HEK293 (cell line): ENCODE results near the gene PRKCA.

Experiments
- CTCF ChIP-seq: fragments of 450-650 bp; formaldehyde crosslinking; IDR thresholded peaks from 2 replicates; pipeline ENCODE4 v1.5.1; 2016; ENCODE audit warnings: missing biosample characterization, missing genetic modification characterization
- GFI1B ChIP-seq: fragments of 450-650 bp; formaldehyde crosslinking; IDR thresholded peaks from 2 replicates; pipeline ENCODE4 v1.5.1; 2016; ENCODE audit warnings: missing biosample characterization, missing genetic modification characterization
- KLF10 ChIP-seq: fragments of 450-650 bp; IDR thresholded peaks from 2 replicates; pipeline ENCODE4 v1.5.1; 2018; ENCODE audit warnings: missing biosample characterization, mild to moderate bottlenecking, missing genetic modification characterization
- PRDM2 ChIP-seq: fragments of 450-650 bp; formaldehyde crosslinking; IDR thresholded peaks from 2 replicates; pipeline ENCODE4 v1.5.1; 2016; ENCODE audit warnings: missing biosample characterization, missing genetic modification characterization, borderline replicate concordance
- TCF7L2 ChIP-seq: IDR thresholded peaks from 2 replicates; pipeline ENCODE4 v1.6.1; 2011; ENCODE audit warnings: low read depth, mild to moderate bottlenecking, inconsistent platforms, low read length, moderate library complexity, borderline replicate concordance
- YY1 ChIP-seq: fragments of 450-650 bp; formaldehyde crosslinking; IDR thresholded peaks from 2 replicates; pipeline ENCODE4 v1.5.1; 2018; ENCODE audit warnings: missing biosample characterization, missing genetic modification characterization
- ZBTB11 ChIP-seq: fragments of 450-650 bp; formaldehyde crosslinking; conservative IDR thresholded peaks from 2 replicates; pipeline ENCODE4 v1.5.1; 2016; ENCODE audit warnings: low read depth, missing biosample characterization, missing genetic modification characterization
- ZNF121 ChIP-seq: fragments of 450-650 bp; formaldehyde crosslinking; IDR thresholded peaks from 2 replicates; pipeline ENCODE4 v1.5.1; 2016; ENCODE audit warnings: missing biosample characterization, missing genetic modification characterization
- ZNF404 ChIP-seq: fragments of 450-650 bp; formaldehyde crosslinking; IDR thresholded peaks from 2 replicates; pipeline ENCODE4 v1.5.1; 2017; ENCODE audit warnings: missing biosample characterization, missing genetic modification characterization
- ZNF501 ChIP-seq: fragments of 450-650 bp; formaldehyde crosslinking; IDR thresholded peaks from 2 replicates; pipeline ENCODE4 v1.5.1; 2016; ENCODE audit warnings: missing biosample characterization, missing genetic modification characterization
- ZNF561 ChIP-seq: fragments of 450-650 bp; IDR thresholded peaks from 2 replicates; pipeline ENCODE4 v1.5.1; 2018; ENCODE audit warnings: missing biosample characterization, missing genetic modification characterization, borderline replicate concordance
- ZNF596 ChIP-seq: fragments of 450-650 bp; IDR thresholded peaks from 2 replicates; pipeline ENCODE4 v1.5.0; 2018; ENCODE audit warnings: missing biosample characterization, mild to moderate bottlenecking, missing genetic modification characterization, moderate library complexity
- ZNF776 ChIP-seq: fragments of 450-650 bp; formaldehyde crosslinking; IDR thresholded peaks from 2 replicates; pipeline ENCODE4 v1.5.0; 2017; ENCODE audit warnings: missing biosample characterization, missing genetic modification characterization, borderline replicate concordance

GRCh38 chr17:66834426-66834918 lies 532.1 kb downstream of the PRKCA start:
- TF ChIP-seq ZNF776 (tag by site-specific recombination) (no peak), CTCF (tag by site-specific recombination) (no peak), ZNF121 (tag by site-specific recombination) (no peak), ZNF561 (tag by site-specific recombination) (no peak), TCF7L2 (no peak), GFI1B (tag by site-specific recombination) (no peak), ZNF596 (no peak), PRDM2 (tag by site-specific recombination) (no peak), KLF10 (no peak), ZNF404 (no peak), ZBTB11 (no peak), YY1 (no peak), ZNF501 (tag by site-specific recombination) (no peak)
